Measurements from ENCODE around the gene PCDHGA1. TPM values are rescaled to one million over a fixed set of nuclear protein-coding genes. Genes with fewer than 3 reads are reported as not detected.

PCDHGA1 gene
- total RNA-seq, 1 experiment from 2014 or later, result 2.2 TPM

- CTCF ChIA-PET, result interaction anchor here (0.6 to 3.1 kb wide), 10 partner anchors 9 to 198 kb away, joined by 3 to 15 read pairs (median 5); partner anchors contain the start of genes PCDHB14, PCDHGA12 and PCDHGB3
- Histone ChIP-seq H3K9me3 (ENCODE audit: low read depth, low read length, poor library complexity, severe bottlenecking) (peaks cover 95% of the 10 kb centered on the region), H3K36me3 (ENCODE audit: insufficient read depth, low read length, poor library complexity, severe bottlenecking) (peaks cover 14% of the 10 kb centered on the region), H3K4me3 (ENCODE audit: low read depth, low read length, poor library complexity, severe bottlenecking) (peak overlapping the region; percentile 53), H3K27me3 (replicated peaks; ENCODE audit: insufficient read depth, low read depth, low read length, poor library complexity) (no peaks in the 10 kb centered on the region), H3K27ac (ENCODE audit: low read depth, low read length, poor library complexity, severe bottlenecking) (peak overlapping the region; percentile 77), H3K4me1 (ENCODE audit: insufficient read depth, low read length, poor library complexity, severe bottlenecking) (no peaks in the 10 kb centered on the region)
- intact Hi-C loops (cut with micrococcal nuclease; ENCODE audit: unreplicated experiment), result loop anchor here (1.0 kb wide), 1 partner anchor 136 kb away; no protein-coding TSS in a partner anchor
- POLR2A ChIA-PET (ENCODE audit: low non-redundant PET), result no interaction called here
- no peak for TF ChIP-seq CTCF (conservative IDR thresholded peaks at IDR 0.05; ENCODE audit: low read depth, low read length)
- TF ChIP-seq EZH2 (IDR thresholded peaks at IDR 0.05; ENCODE audit: borderline replicate concordance, low read depth, low read length, poor library complexity, severe bottlenecking), result no peak
- DNase-seq (ENCODE audit: low spot score), result peak; percentile 45
- no TSS peak for BruUV-seq (replicated peaks)
Measured at GRCh38 chr5:141421489-141421855, 91.2 kb downstream of the PCDHGA1 start.

- Histone ChIP-seq H3K27ac (ENCODE audit: low read depth, low read length, poor library complexity, severe bottlenecking) (no peak overlapping the region), H3K4me3 (ENCODE audit: low read depth, low read length, poor library complexity, severe bottlenecking) (no peak overlapping the region), H3K4me1 (ENCODE audit: insufficient read depth, low read length, poor library complexity, severe bottlenecking) (no peaks in the 10 kb centered on the region), H3K27me3 (replicated peaks; ENCODE audit: insufficient read depth, low read depth, low read length, poor library complexity) (no peaks in the 10 kb centered on the region), H3K36me3 (ENCODE audit: insufficient read depth, low read length, poor library complexity, severe bottlenecking) (peaks cover 28% of the 10 kb centered on the region), H3K9me3 (ENCODE audit: low read depth, low read length, poor library complexity, severe bottlenecking) (peaks cover 96% of the 10 kb centered on the region)
- intact Hi-C loops (cut with micrococcal nuclease; ENCODE audit: unreplicated experiment), result no loop called here
- no TSS peak for BruUV-seq (replicated peaks)
- POLR2A ChIA-PET (ENCODE audit: low non-redundant PET), result no interaction called here
- DNase-seq (ENCODE audit: low spot score), result no peak
- CTCF ChIA-PET, result interaction anchor here (3.1 kb wide), 1 partner anchor 141 kb away, joined by 15 read pairs; no protein-coding TSS in a partner anchor
- TF ChIP-seq CTCF (conservative IDR thresholded peaks at IDR 0.05; ENCODE audit: low read depth, low read length) (no peak), EZH2 (IDR thresholded peaks at IDR 0.05; ENCODE audit: borderline replicate concordance, low read depth, low read length, poor library complexity, severe bottlenecking) (no peak)
Measured at GRCh38 chr5:141422742-141423291, 92.5 kb downstream of the PCDHGA1 start.

- no TSS peak for BruUV-seq (replicated peaks)
- ChIA-PET CTCF (no interaction called here), POLR2A (ENCODE audit: low non-redundant PET) (no interaction called here)
- H3K9me3 ChIP-seq (ENCODE audit: low read depth, low read length, poor library complexity, severe bottlenecking), result peaks cover 93% of the 10 kb centered on the region
- H3K27me3 ChIP-seq (replicated peaks; ENCODE audit: insufficient read depth, low read depth, low read length, poor library complexity), result no peaks in the 10 kb centered on the region
- H3K4me3 ChIP-seq (ENCODE audit: low read depth, low read length, poor library complexity, severe bottlenecking), result no peak overlapping the region
- no peaks in the 10 kb centered on the region for H3K4me1 ChIP-seq (ENCODE audit: insufficient read depth, low read length, poor library complexity, severe bottlenecking)
- H3K36me3 ChIP-seq (ENCODE audit: insufficient read depth, low read length, poor library complexity, severe bottlenecking), result peaks cover 61% of the 10 kb centered on the region
- TF ChIP-seq CTCF (conservative IDR thresholded peaks at IDR 0.05; ENCODE audit: low read depth, low read length) (no peak), EZH2 (IDR thresholded peaks at IDR 0.05; ENCODE audit: borderline replicate concordance, low read depth, low read length, poor library complexity, severe bottlenecking) (no peak)
- intact Hi-C loops (cut with micrococcal nuclease; ENCODE audit: unreplicated experiment), result no loop called here
- no peak for DNase-seq (ENCODE audit: low spot score)
- no peak overlapping the region for H3K27ac ChIP-seq (ENCODE audit: low read depth, low read length, poor library complexity, severe bottlenecking)
Measured at GRCh38 chr5:141427783-141428426, 97.6 kb downstream of the PCDHGA1 start.

All from A673 (cell line).